Measurements from ENCODE around the gene SNED1.

- TF ChIP-seq EZH2phosphoT487 (IDR thresholded peaks at IDR 0.05; ENCODE audit: insufficient read depth, low read depth) (no peak), EZH2 (IDR thresholded peaks at IDR 0.05; ENCODE audit: insufficient read depth, poor library complexity, severe bottlenecking) (no peak)
Measured at GRCh38 chr2:241018051-241018891, 19.9 kb downstream of the SNED1 start.

Measured in GM23248 (cell line).